ENCODE measurements around the gene PLIN5.

Gene PLIN5

DNA sequence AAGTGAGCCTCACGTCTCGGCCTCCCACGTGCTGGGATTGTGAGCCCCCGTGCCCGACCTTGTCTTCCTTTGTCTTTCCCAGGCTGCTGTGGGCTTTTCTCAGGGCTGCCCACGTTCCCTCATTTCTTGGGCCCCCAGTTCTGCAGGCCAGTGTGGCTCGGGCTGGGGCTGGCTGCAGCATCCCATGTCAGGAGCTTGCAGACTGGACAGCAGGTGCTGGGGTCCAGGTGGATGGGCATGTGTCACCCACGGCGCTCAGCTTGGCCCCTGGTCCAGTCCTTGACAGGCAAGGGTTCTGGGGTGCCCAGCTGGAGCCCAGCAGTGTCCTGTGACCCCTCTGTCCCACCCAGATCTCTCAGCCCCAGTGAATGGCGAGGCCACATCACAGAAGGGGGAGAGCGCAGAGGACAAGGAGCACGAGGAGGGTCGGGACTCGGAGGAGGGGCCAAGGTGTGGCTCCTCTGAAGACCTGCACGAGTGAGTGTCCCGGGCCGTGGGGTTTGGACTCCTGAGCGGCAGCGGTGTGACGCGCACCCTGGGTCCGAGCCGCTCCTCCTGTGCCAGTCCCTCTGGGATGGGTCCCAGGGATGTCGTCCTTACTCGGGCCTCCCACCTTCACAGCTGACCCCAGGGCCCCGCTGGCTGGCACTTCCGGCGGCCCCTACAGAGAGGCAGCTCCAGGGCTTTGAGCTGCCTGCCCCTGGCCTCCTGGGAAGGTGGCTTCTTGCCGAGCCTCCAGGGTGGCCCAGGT lies 34.0 kb downstream of the PLIN5 start:
- H3K27ac ChIP-seq (replicated peaks), result no peak overlapping the region
- no peak for DNase-seq (ENCODE audit: low read depth in 1 of 2, low spot score in 1 of 2)
- H3K27me3 ChIP-seq (ENCODE audit: insufficient read depth, poor library complexity, severe bottlenecking), result no peaks in the 10 kb centered on the region
- no peak overlapping the region for H3K4me3 ChIP-seq (replicated peaks; ENCODE audit: insufficient read depth, low read length)
- no peak for TF ChIP-seq POLR2AphosphoS5 (IDR thresholded peaks at IDR 0.05; ENCODE audit: low read depth)
- TF ChIP-seq GABPA (IDR thresholded peaks at IDR 0.05; ENCODE audit: low read depth), result no peak
- no peak for TF ChIP-seq SPI1 (IDR thresholded peaks at IDR 0.05; ENCODE audit: borderline replicate concordance, low read depth)
- TF ChIP-seq, protein P1, sequence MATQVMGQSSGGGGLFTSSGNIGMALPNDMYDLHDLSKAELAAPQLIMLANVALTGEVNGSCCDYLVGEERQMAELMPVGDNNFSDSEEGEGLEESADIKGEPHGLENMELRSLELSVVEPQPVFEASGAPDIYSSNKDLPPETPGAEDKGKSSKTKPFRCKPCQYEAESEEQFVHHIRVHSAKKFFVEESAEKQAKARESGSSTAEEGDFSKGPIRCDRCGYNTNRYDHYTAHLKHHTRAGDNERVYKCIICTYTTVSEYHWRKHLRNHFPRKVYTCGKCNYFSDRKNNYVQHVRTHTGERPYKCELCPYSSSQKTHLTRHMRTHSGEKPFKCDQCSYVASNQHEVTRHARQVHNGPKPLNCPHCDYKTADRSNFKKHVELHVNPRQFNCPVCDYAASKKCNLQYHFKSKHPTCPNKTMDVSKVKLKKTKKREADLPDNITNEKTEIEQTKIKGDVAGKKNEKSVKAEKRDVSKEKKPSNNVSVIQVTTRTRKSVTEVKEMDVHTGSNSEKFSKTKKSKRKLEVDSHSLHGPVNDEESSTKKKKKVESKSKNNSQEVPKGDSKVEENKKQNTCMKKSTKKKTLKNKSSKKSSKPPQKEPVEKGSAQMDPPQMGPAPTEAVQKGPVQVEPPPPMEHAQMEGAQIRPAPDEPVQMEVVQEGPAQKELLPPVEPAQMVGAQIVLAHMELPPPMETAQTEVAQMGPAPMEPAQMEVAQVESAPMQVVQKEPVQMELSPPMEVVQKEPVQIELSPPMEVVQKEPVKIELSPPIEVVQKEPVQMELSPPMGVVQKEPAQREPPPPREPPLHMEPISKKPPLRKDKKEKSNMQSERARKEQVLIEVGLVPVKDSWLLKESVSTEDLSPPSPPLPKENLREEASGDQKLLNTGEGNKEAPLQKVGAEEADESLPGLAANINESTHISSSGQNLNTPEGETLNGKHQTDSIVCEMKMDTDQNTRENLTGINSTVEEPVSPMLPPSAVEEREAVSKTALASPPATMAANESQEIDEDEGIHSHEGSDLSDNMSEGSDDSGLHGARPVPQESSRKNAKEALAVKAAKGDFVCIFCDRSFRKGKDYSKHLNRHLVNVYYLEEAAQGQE (IDR thresholded peaks at IDR 0.05; ENCODE audit: insufficient replicate concordance, low read depth), result no peak
- TF ChIP-seq, protein P2, sequence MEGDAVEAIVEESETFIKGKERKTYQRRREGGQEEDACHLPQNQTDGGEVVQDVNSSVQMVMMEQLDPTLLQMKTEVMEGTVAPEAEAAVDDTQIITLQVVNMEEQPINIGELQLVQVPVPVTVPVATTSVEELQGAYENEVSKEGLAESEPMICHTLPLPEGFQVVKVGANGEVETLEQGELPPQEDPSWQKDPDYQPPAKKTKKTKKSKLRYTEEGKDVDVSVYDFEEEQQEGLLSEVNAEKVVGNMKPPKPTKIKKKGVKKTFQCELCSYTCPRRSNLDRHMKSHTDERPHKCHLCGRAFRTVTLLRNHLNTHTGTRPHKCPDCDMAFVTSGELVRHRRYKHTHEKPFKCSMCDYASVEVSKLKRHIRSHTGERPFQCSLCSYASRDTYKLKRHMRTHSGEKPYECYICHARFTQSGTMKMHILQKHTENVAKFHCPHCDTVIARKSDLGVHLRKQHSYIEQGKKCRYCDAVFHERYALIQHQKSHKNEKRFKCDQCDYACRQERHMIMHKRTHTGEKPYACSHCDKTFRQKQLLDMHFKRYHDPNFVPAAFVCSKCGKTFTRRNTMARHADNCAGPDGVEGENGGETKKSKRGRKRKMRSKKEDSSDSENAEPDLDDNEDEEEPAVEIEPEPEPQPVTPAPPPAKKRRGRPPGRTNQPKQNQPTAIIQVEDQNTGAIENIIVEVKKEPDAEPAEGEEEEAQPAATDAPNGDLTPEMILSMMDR (IDR thresholded peaks at IDR 0.05; ENCODE audit: insufficient read depth, low read length), result no peak

DNA sequence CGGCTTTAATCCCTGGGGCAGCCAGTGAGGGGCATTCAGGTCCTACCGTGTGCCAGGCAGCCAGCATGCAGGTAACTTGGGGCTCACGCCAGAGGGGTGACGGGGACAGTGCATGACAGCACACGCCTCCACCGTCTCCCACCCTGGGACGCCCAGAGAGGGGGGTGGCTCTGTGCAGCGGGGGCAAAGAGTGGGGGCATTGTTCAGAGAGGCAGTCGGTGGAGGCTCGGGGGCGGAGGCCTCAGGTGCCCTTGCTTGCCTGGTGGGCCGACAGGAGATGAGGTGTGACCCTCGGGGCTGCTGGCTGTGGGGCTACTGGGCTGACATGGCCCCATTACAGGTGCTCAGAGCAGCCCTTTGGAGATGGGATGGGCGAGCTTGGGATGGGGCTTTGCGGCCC lies 35.2 kb downstream of the PLIN5 start:
- TF ChIP-seq POLR2AphosphoS5 (IDR thresholded peaks at IDR 0.05; ENCODE audit: low read depth) (no peak), SPI1 (IDR thresholded peaks at IDR 0.05; ENCODE audit: borderline replicate concordance, low read depth) (no peak), GABPA (IDR thresholded peaks at IDR 0.05; ENCODE audit: low read depth) (no peak)
- TF ChIP-seq, protein P2 (IDR thresholded peaks at IDR 0.05; ENCODE audit: insufficient read depth, low read length), result no peak
- TF ChIP-seq, protein P1 (IDR thresholded peaks at IDR 0.05; ENCODE audit: insufficient replicate concordance, low read depth), result no peak
- Histone ChIP-seq H3K27ac (replicated peaks) (no peak overlapping the region), H3K27me3 (ENCODE audit: insufficient read depth, poor library complexity, severe bottlenecking) (no peaks in the 10 kb centered on the region), H3K4me3 (replicated peaks; ENCODE audit: insufficient read depth, low read length) (no peak overlapping the region)
- DNase-seq (ENCODE audit: low read depth in 1 of 2, low spot score in 1 of 2), result no peak

DNA sequence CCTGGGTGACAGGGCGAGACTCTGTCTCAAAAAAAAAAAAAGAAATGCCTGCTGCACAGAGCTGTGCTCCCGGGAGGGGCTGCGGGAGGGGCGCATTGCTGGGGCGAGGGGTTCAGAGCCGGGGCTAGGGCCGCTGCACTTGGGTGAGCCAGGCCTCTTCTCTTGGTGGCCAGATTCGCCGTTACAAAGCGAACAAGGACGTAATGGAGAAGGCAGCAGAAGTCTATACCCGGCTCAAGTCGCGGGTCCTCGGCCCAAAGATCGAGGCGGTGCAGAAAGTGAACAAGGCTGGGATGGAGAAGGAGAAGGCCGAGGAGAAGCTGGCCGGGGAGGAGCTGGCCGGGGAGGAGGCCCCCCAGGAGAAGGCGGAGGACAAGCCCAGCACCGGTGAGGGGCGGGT lies 35.7 kb downstream of the PLIN5 start:
- DNase-seq (ENCODE audit: low read depth in 1 of 2, low spot score in 1 of 2), result no peak
- TF ChIP-seq SPI1 (IDR thresholded peaks at IDR 0.05; ENCODE audit: borderline replicate concordance, low read depth) (no peak), POLR2AphosphoS5 (IDR thresholded peaks at IDR 0.05; ENCODE audit: low read depth) (no peak), GABPA (IDR thresholded peaks at IDR 0.05; ENCODE audit: low read depth) (no peak)
- TF ChIP-seq, protein P1 (IDR thresholded peaks at IDR 0.05; ENCODE audit: insufficient replicate concordance, low read depth), result no peak
- TF ChIP-seq, protein P2 (IDR thresholded peaks at IDR 0.05; ENCODE audit: insufficient read depth, low read length), result no peak

More for the DNA sequence above, 35.7 kb downstream of the PLIN5 start:
- no peaks in the 10 kb centered on the region for H3K27me3 ChIP-seq (ENCODE audit: insufficient read depth, poor library complexity, severe bottlenecking)
- no peak overlapping the region for H3K27ac ChIP-seq (replicated peaks)
- H3K4me3 ChIP-seq (replicated peaks; ENCODE audit: insufficient read depth, low read length), result no peak overlapping the region

Data from HL-60 (cell line).